Measurements from ENCODE around the gene ICE2. TPM values are rescaled to one million over a fixed set of nuclear protein-coding genes. Genes with fewer than 3 reads are reported as not detected.

Gene ICE2
- total and polyA plus RNA-seq, 4 donors: 5.7 to 26.6 (median 16.8) TPM

GRCh38 chr15:60513676-60514075 is 34.7 kb upstream of the ICE2 start (continued):
- TF ChIP-seq FOXA1 (IDR thresholded peaks at IDR 0.05): no peak
- TF ChIP-seq JUND (IDR thresholded peaks at IDR 0.05): no peak
- TF ChIP-seq NR2F2 (IDR thresholded peaks at IDR 0.05): no peak
- no peak for TF ChIP-seq EGR1 (IDR thresholded peaks at IDR 0.05; ENCODE audit: low read depth in 2 of 2)
- TF ChIP-seq ZBTB33 (IDR thresholded peaks at IDR 0.05): no peak
- no peak for TF ChIP-seq HNF4G (IDR thresholded peaks at IDR 0.05)

- no peak overlapping the region for H3K4me3 ChIP-seq (ENCODE audit: low read depth in 1 of 3, low read length in 3 of 3)
- no peaks in the 10 kb centered on the region for H3K27me3 ChIP-seq (ENCODE audit: control insufficient read depth in 4 of 4, insufficient read depth in 4 of 4, low read length in 3 of 4)
- no peak for TF ChIP-seq SP1 (IDR thresholded peaks at IDR 0.05)
- no peak for TF ChIP-seq REST (IDR thresholded peaks at IDR 0.05)
- TF ChIP-seq HNF4A (conservative IDR thresholded peaks at IDR 0.05): no peak
- no peak for TF ChIP-seq JUND (IDR thresholded peaks at IDR 0.05)
- TF ChIP-seq, protein P1, sequence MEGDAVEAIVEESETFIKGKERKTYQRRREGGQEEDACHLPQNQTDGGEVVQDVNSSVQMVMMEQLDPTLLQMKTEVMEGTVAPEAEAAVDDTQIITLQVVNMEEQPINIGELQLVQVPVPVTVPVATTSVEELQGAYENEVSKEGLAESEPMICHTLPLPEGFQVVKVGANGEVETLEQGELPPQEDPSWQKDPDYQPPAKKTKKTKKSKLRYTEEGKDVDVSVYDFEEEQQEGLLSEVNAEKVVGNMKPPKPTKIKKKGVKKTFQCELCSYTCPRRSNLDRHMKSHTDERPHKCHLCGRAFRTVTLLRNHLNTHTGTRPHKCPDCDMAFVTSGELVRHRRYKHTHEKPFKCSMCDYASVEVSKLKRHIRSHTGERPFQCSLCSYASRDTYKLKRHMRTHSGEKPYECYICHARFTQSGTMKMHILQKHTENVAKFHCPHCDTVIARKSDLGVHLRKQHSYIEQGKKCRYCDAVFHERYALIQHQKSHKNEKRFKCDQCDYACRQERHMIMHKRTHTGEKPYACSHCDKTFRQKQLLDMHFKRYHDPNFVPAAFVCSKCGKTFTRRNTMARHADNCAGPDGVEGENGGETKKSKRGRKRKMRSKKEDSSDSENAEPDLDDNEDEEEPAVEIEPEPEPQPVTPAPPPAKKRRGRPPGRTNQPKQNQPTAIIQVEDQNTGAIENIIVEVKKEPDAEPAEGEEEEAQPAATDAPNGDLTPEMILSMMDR (IDR thresholded peaks at IDR 0.05; ENCODE audit: low read depth, low read length, missing input control): no peak
- no peak for TF ChIP-seq RAD21 (IDR thresholded peaks at IDR 0.05)
- TF ChIP-seq HNF4G (IDR thresholded peaks at IDR 0.05): no peak
- no peak for TF ChIP-seq EGR1 (IDR thresholded peaks at IDR 0.05; ENCODE audit: low read depth in 2 of 2)
- no peak for TF ChIP-seq NR2F2 (IDR thresholded peaks at IDR 0.05)
- no peak for TF ChIP-seq MAX (IDR thresholded peaks at IDR 0.05)
- no peak for TF ChIP-seq YY1 (IDR thresholded peaks at IDR 0.05)
- no peak for TF ChIP-seq FOXA1 (IDR thresholded peaks at IDR 0.05)
- TF ChIP-seq RXRA (IDR thresholded peaks at IDR 0.05): no peak
- TF ChIP-seq FOXA2 (IDR thresholded peaks at IDR 0.05): no peak
- no peak for TF ChIP-seq ATF3 (IDR thresholded peaks at IDR 0.05)
- no peak for TF ChIP-seq TAF1 (conservative IDR thresholded peaks at IDR 0.05)
- no peak for TF ChIP-seq GABPA (IDR thresholded peaks at IDR 0.05 in 1 of 2, conservative IDR thresholded peaks at IDR 0.05 in 1 of 2)
- no peak for TF ChIP-seq ZBTB33 (IDR thresholded peaks at IDR 0.05)
- no peak overlapping the region for H3K9ac ChIP-seq (ENCODE audit: low read depth in 1 of 2, low read length in 2 of 2)
- no peak overlapping the region for H3K27ac ChIP-seq (ENCODE audit: low read depth in 1 of 2, low read length in 2 of 2)
- H3K36me3 ChIP-seq (ENCODE audit: control insufficient read depth in 4 of 4, insufficient read depth in 3 of 4, low read depth in 1 of 4, low read length in 3 of 4): peaks cover 14 to 39% (median 27%) of the 10 kb centered on the region in 4 donors
- H3K4me1 ChIP-seq (ENCODE audit: control insufficient read depth in 4 of 4, insufficient read depth in 4 of 4, low read length in 3 of 4): peaks cover 0 to 3% (median 0%) of the 10 kb centered on the region in 4 donors
- H3K9me3 ChIP-seq (ENCODE audit: control insufficient read depth in 4 of 4, low read length in 3 of 4): no peaks in the 10 kb centered on the region
- 87% methylated on average over 4 of the region's 4 CpGs for WGBS
- DNase-seq (ENCODE audit: low spot score): no peak
Observed at GRCh38 chr15:60512937-60513336, 34.0 kb upstream of the ICE2 start.

Measured in liver (tissue), 9 donors.